Activated CD8-positive, alpha-beta memory T cell treated with anti-CD3 and anti-CD28 coated beads for 1 hour (primary cell): ENCODE results near the gene TTN.
A peak's percentile ranks its signal among the peaks of the same experiment; 100 is the strongest.
"Not testable (repeated sequence)": the region's sequence is repeated elsewhere in the genome, so short reads cannot be mapped to it uniquely, and the experiment has no call there.

Experiments used
- DNase-seq, 2 donors: peaks; one replicate each; pipeline ENCODE4 v3.0.0-alpha.2; 2020; ENCODE audit warnings: low read depth in 1 of 2; ENCODE audit errors: extremely low read depth in 1 of 2

TTN gene

DNA sequence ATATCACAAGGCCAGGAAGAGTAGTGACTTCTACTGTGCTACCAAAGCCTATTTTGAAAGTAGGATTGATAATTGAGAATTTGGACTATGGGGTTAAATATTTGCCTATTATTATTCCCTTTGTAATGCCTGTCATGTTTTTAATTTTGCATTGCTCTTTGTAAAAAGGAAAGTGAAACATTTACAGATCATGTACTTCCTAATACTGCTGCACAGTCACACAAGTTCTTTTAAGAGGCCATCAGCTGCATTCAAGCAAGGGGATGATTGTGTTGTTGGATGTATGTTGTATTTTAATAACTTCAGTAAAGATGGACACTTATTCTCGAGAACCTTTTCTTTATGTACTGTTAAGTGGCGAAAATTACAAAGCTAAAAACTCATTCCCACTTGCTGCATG, 256.9 kb downstream of the TTN start:
- DNase-seq: no peak

GRCh38 chr2:178542569-178542968, 264.7 kb downstream of the TTN start:
- DNase-seq: no peak

- DNase-seq: no peak
Measured at GRCh38 chr2:178542161-178542560, 265.1 kb downstream of the TTN start.

DNA sequence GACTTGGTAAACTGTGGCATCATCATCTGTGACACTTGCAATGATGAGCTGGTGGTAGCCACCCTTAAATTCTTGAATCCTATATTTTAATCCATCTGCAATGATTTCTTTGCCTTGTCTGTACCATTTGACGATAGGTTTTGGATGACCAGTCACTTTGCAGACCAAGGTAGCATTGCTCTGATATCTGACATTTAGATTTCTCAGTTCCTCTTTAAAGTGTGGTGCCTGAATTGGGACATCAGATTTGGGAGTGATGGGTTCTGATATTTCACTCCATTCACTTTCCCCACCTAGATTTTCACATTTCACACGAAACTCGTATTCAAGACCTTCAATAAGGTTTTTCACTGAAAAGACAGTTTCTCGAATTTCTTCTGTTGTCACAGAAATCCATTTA, 271.2 kb downstream of the TTN start:
- no peak for DNase-seq

GRCh38 chr2:178531168-178531567, 276.1 kb downstream of the TTN start:
- no peak for DNase-seq

- no peak for DNase-seq
Measured at GRCh38 chr2:178530625-178531142, 276.5 kb downstream of the TTN start.

DNA sequence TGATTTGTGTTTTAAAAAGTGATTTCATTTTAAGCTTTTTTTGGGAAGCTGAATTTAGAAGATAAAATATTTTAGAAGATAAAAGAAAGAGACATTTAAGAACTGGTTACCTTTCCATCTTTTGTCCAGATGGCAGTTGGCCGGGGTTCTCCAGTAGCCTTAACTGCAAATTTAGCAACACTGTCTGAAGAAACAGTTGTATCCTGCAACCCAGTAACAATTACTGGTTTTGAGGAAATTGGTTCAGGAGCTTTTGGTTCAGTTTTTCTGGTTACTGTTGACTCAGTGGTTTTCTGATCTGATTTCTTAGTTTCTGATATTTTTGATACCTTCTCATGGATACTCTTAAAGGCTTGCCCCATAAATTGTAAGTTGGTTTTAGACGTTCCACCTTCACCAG, 277.1 kb downstream of the TTN start:
- DNase-seq: no peak

DNA sequence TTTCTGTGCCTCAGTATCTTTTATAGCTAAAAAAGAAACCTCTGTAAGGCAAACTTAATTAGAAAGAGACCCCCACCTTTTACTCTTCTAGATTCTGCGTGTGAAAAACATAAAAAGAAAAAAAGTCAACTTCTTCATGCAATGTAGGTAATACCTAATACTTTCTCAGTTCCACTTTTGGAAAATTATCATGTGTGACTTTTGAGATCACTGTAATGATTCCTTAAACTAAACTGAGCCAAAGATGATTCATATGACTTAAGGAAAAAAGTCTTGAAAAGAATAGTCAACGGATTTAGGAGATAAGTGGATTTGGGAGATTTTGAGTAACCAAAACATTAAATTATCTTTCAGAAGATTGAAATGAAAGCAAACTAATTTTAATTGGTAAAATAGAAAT, 278.0 kb downstream of the TTN start:
- DNase-seq: no peak

GRCh38 chr2:178528647-178529046, 278.6 kb downstream of the TTN start:
- DNase-seq: no peak

DNA sequence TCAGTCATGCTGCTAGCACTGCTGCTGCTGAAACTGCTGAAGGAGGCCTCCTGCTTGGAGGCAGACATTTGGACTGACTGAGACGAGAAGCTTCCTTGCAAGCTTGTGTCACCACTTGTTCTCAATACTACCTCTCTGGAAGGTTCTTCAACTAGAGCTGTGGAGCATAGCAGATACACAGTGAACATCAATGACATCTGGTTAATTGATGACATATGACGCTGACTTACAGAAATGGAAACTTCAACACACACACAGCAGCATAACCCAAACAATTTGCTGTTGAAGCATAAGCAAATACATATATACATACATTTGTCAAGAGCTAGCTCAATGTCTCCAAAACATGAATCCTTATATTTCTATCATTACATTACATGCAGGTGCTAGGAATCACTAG, 279.6 kb downstream of the TTN start:
- no peak for DNase-seq

GRCh38 chr2:178526256-178526655, 281.0 kb downstream of the TTN start:
- no peak for DNase-seq

GRCh38 chr2:178525460-178525859, 281.8 kb downstream of the TTN start:
- DNase-seq: not testable (repeated sequence)

- not testable (repeated sequence) for DNase-seq
Measured at GRCh38 chr2:178525010-178525409, 282.2 kb downstream of the TTN start.

GRCh38 chr2:178523596-178524134, 283.6 kb downstream of the TTN start:
- DNase-seq: no peak

DNA sequence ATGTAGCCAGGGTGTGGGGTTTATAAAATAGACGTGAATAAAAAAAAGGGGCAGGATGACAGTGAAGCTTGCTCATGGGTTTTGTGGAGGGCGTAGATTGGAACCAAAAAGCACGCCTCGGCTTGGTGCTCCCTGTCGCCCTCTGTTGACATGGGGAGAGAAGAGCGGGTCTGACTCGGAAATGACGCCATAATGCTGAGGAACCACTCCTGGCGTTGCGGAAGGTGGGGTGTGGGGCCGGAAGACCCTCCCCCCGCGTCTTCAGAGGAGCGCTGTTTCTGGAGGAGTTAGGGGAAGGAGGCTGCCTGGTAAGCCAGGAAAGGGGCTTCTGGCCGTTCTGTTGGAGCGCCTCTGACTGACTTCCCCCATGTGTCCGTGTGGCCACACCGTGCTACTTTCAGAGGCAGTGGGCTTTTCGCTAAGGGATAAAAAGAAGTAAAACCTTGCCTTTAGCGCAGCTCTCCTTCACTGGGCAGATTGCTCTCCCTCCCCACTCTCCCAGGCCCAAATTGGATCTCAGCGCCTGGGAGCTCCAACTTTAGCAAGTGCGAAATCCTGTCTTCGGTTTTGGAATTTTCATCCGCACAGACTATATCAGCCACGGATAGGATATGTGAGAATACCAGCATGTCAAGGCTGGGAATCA, 284.1 kb downstream of the TTN start:
- DNase-seq: peak; percentile 54 to 62

DNA sequence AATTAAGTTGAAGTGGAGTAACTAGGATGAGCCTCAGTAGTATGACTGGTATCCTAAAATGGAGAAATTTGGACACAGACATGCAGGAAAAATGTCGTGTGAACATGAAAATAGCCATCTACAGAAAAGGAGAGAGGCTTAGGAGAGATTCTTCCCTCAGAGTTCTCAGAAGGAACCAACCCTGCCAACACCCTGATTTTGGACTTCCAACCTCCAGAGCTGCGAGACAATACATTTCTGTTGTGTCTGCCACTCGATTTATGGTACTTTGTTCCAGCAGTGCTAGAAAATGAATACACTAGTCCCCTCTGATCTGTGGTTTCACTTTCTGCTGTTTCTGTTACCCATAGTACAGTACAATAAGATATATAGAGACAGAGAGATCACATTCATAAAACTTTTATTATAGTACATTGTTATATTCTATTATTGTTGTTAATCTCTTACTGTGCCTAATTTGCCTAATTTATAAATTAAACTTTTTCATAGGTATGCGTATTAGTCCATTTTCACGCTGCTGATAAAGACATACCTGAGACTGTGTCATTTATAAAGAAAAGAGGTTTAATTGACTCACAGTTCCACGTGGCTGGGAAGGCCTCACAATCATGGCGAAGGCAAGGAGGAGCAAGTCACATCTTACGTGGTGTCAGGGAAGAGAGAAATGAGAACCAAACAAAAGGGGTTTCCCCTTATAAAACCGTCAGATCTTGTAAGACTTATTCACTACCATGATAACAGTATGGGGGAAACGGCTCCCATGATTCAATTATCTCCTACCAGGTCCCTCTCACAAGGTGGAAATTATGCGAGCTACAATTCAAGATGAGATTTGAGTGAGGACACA, 285.7 kb downstream of the TTN start:
- no peak for DNase-seq

- no peak for DNase-seq
Measured at GRCh38 chr2:178517496-178517895, 289.7 kb downstream of the TTN start.

- no peak for DNase-seq
Measured at GRCh38 chr2:178514664-178515063, 292.6 kb downstream of the TTN start.

DNA sequence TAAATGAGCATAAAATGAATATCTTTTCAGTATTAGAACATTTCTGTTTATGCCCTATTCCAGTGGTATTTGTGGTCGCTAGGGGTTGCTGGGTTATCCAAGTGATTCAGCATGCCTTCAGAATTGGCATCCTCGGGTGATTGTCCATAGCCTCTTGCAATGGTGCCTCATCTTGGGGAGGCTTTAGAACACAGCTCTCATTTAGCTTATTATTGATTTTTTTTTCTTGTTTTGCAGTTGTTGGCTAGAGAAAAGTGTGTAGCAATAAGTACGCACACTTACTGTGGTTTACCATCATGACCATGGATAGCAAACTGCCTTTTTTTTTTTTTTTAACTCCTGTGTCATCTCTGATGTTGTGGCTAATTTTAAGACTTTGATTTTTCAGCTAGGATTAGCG, 293.3 kb downstream of the TTN start:
- no peak for DNase-seq

GRCh38 chr2:178512484-178512883, 294.7 kb downstream of the TTN start:
- no peak for DNase-seq

GRCh38 chr2:178510384-178510783, 296.8 kb downstream of the TTN start:
- no peak for DNase-seq

- no peak for DNase-seq
Measured at GRCh38 chr2:178508646-178509045, 298.6 kb downstream of the TTN start.
